GM04503 (cell line): ENCODE data around the gene KRT20.

Source experiments
- DNase-seq: peaks from one replicate; pipeline ENCODE4 v3.0.0-alpha.2; 2012; ENCODE audit warnings: low read depth

KRT20 gene

GRCh38 chr17:40852364-40852763, 32.7 kb downstream of the KRT20 start:
- no peak for DNase-seq

- no peak for DNase-seq
These were observed 34.6 kb downstream of the KRT20 start for GRCh38 chr17:40850293-40850972.

GRCh38 chr17:40849723-40850122, 35.3 kb downstream of the KRT20 start:
- no peak for DNase-seq

- DNase-seq, result no peak
These were observed 36.3 kb downstream of the KRT20 start for GRCh38 chr17:40848583-40849235.

- DNase-seq, result no peak
These were observed 38.4 kb downstream of the KRT20 start for GRCh38 chr17:40846515-40847144.

GRCh38 chr17:40844671-40845107, 40.4 kb downstream of the KRT20 start:
- DNase-seq, result no peak

GRCh38 chr17:40843242-40843641, 41.8 kb downstream of the KRT20 start:
- DNase-seq, result no peak

- no peak for DNase-seq
These were observed 43.8 kb downstream of the KRT20 start for GRCh38 chr17:40841246-40841645.

- no peak for DNase-seq
These were observed 45.8 kb downstream of the KRT20 start for GRCh38 chr17:40839194-40839593.

GRCh38 chr17:40836020-40836419, 49.0 kb downstream of the KRT20 start:
- DNase-seq, result no peak

- DNase-seq, result no peak
These were observed 51.2 kb downstream of the KRT20 start for GRCh38 chr17:40833882-40834281.

- DNase-seq, result no peak
These were observed 52.2 kb downstream of the KRT20 start for GRCh38 chr17:40832840-40833239.

GRCh38 chr17:40830085-40830776, 54.8 kb downstream of the KRT20 start:
- DNase-seq, result no peak

- DNase-seq, result no peak
These were observed 56.5 kb downstream of the KRT20 start for GRCh38 chr17:40828454-40829044.

- DNase-seq, result no peak
These were observed 57.1 kb downstream of the KRT20 start for GRCh38 chr17:40827746-40828453.
